NCI-H2227 (cell line): ENCODE measurements around the gene CD300C.
A peak's percentile ranks its signal among the peaks of the same experiment; 100 is the strongest.
"Not testable (repeated sequence)": the region's sequence is repeated elsewhere in the genome, so short reads cannot be mapped to it uniquely, and the experiment has no call there.

Experiments used
- DNase-seq: peaks from one replicate; lab custom pipeline; 2025; ENCODE audit not compliant: unreplicated experiment; lab: John Stamatoyannopoulos, UW

CD300C gene

DNA sequence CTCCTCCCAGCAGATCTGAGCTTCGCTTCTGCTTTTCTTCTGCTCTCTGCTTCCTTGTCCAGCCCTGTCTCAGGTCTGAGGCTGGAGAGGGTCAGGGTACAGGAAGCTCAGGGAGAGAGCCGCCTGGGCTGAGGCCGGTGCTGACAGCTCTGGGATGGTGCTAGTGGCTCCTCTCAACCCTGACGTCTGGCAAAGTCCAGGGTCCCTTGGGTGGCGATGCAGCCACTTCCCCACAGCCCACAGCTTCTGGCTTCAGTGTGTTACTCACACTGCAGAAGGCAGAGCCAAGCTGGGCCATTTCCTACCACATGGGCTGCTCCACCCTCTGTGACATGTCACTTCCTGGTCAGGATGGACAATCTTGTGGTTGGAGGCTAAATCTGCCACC, at the start of gene CD300C:
CD300C (minus strand) TSS at position 273 of the 388 bp plus-strand sequence. CDS start 333 bp downstream, outside the sequence.
- DNase-seq = no peak

DNA sequence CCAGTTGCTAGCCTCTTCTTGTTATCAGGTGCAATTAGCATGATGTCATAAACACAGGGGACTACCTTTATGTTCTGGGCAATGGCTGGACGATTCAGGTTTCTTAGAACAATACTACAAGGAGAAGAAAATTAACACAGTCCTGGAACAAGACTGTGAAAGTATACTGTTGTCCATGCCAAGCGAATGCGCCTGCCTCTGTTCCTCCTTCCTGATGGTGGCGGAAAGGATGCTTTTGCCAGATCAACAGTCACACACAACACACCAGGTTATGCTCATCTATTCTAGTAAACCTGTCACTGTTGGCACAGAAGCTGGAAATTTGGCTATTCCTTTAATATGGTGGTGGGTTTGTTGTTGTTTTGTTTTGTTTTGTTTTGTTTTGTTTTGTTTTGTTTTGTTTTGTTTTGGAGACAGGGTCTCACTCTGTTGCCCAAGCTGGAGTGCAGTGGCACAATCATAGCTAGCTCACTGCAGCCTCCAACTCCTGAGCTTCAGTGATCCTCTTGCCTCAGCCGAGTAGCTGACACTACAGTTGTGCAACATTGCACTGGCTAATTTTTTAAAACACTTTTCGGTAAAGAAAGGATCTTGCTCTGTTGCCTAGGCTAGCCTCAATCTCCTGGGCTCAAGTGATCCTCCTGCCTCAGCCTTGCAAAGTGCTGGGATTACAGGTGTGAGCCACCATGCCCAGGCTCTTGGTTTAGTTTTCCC, 49.3 kb upstream of the CD300C start:
- DNase-seq = no peak

DNA sequence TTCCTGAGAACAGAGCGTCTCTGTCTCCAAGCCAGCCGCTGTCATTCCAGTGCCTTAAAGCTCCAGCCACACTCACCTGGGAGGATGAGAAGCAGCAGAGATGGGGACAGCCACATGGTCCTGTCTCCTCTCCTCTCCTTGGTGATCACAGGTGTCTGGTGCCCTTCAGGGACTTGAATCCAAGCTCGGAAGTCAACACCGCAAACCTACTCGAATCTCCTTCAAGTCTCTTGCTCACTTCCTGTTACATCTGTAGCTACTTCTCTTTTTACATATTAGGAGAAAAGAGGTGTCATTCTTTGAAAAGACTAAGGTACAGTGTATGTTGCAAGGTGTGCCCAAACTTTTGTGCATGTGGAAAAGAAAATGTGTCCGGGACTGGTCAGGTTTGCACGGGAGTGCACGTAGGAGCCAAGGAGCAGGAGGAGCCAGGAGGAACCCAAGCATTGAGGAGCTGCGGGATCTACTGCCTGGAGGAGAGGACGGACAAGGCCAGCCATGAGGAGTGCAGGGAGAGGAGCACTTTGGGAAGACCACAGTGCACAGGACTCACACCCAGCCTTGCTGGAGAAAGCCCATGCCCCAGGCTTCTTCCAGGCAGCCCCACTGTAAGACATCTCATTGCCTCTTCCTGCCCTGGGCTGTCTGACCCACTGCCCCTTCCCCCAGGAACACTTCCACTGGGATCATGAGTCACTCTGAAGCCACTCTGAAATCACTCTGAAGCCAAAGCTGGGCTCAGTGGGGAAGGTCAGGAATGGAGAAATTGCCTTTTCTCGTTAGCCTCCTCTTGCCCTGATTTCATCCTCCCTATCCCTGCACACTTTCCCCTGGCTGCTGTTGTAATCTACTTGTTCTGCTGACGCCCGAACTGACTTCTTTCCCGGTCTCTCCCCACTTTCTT, 46.4 kb upstream of the CD300C start, which contains the start of gene CD300LD:
CD300LD (minus strand) TSS at position 197 of the 904 bp plus-strand sequence; CDS start at position 116, 81 bp downstream.
- no peak for DNase-seq

DNA sequence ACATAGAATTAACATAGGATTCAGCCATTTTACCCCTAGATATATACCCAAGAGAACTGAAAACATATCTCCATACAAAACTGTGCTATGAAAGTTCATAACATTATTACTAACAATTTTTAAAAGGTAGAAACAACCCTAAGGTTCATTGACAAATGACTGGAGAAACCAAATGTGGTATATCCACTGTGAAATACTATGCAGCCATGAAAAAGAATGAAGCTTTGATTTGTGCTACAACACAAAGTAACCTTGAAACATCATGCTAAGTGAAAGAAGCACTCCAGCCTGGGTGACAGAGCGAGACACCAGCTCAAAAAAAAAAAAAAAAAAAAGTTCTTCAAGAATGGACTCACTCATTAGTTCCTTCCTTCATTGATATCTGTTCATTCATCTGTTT, 45.6 kb upstream of the CD300C start:
- DNase-seq = no peak

DNA sequence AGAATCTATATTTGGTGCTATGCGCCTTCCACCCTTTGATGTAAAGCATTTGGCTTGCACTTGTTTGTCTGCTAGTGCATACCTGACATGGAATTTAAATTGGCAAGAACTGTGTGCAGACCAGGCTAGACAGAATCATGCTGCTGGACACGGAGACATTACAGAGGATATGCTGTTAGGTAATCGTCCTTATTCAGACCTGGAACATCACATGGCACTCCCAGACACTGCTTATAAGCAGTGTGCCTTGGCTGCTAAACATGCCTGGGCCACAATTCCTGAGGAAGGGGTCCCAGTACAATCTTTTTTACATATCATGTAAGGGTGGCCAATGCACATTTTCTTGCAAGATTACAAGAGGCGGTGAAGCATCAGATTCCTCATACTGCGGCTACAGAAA, 39.8 kb upstream of the CD300C start:
- no peak for DNase-seq

DNA sequence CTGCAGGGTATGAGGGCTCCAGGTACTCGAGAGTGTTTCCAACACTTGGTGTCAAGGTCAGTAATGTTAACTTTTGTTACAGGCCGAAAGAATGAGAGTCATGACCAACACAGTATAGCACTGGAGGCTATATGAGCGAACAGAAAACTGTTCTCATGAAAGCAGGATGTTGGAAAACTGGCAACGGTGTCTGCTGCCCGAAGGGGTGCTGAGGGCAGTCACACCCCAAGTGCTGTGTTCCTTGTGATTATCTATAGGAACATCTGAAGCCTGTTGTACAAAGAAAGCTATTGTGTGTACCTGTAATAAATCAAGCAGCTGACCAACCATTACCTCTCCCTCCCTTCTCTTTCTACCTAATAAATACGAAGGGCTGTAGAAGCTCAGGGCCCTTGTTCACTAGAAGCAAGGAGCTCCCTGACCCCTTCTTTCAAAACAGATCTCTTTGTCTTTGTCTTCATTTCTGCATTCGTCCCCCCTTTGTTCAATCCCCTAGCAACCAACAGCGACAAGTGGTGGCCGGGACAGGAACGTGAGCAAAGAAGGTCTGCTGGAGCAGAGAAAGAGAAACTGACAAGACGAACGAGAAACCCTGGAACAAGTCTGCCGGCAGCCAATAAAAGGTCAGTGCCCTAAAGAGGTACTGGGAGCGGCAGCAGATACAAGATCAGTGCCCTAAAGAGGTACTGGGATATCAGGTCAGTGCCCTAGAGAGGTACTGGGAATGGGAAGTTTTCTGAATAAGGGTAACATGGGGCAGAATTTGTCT, 38.6 kb upstream of the CD300C start:
- DNase-seq = no peak

DNA sequence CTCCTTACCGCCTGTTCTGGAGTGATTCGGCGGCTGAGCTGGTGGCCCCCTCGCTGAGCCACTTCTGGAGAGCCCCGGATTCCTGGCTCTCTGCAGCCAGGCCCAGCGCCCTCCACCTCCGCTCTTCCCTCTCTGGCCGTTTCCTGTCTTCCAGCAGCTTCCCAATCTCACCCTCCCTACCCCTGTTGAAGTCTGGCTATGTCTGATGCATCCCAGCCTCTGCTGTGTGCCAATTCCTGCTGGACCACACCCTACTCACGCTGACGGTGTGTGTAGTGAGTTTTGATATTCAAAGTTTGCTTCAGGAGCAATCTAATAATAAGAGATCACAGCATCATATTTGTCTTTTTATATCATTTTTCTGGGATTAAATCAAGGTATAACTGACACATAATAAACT, 36.7 kb upstream of the CD300C start:
- no peak for DNase-seq

DNA sequence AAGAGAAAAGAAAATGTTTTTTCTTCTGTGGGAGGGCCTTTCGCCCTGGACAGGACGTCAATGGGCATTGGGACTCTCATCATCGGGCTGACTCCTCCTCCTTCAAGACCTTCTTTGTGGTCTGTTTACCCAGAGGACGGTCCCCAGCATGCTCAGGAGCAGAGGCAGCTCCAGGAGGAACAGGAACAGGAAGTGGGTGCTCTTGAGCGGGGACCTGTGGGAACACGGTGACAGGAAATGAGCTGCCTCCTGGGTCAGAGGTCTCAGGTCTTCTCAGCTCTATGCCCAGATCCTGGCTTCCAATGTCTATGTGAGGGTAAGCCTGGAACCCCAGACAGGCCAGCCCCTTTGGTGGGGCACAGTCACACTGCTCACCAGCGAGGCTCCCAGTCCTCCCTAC, 34.0 kb upstream of the CD300C start:
- DNase-seq = no peak

DNA sequence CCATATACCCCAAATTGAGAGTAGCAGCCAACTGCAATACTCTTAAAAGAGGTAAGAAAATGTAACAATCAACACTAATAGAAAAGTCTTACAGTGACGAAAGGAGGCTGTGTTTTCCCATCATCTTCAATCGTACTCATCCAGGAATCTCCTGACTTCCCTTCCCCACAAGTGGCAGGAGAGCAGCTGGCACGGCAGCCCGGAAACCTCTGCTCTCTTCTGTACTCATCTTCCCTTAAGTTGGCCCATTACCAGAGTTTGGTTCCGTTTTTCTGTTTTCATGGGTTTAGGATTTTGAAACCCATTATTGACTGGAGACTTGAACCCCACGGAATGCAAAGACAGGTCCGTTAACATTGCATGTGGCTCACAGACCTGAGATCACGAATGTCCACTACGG, 33.1 kb upstream of the CD300C start:
- DNase-seq = no peak

DNA sequence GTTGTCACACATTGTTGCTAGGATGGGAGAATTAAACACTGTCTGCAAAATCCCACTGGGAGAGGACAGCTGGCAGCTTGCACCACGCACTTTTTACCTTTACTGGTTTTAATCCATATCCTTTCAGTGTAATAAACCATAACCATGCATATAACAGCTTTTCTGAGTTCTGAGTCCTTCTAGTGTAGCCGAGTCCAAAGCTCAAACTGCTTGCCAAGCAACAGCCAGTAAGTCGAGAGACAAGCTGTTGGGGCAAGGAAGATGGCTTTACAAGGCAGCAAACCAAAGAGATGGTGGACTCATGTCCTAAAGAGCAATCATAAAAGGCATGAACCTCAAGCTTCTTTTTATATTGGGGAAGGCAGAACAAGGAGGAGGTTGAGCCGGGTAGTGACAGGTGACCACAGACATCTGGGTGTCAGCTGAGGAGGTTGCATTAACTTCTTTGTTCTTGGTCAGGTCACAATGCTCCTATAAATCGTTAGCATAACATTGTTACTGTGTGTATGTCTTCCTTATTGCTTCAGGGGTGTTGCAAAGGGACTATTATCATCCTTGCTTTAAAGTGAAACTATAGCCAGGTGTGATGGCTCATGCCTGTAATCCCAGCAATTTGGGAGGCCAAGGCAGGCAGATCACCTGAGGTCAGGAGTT, 28.7 kb upstream of the CD300C start:
- no peak for DNase-seq

DNA sequence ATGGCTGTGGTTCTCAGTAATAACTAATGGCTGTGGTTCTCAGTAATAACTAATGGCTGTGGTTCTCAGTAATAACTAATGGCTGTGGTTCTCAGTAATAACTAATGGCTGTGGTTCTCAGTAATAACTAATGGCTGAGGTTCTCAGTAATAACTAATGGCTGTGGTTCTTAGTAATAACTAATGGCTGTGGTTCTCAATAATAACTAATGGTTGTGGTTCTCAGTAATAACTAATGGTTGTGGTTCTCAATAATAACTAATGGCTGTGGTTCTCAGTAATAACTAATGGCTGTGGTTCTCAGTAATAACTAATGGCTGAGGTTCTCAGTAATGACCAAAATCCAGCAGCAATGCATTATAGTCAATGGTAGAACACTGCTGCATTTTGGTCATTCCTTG, 27.7 kb upstream of the CD300C start:
- not testable (repeated sequence) for DNase-seq

DNA sequence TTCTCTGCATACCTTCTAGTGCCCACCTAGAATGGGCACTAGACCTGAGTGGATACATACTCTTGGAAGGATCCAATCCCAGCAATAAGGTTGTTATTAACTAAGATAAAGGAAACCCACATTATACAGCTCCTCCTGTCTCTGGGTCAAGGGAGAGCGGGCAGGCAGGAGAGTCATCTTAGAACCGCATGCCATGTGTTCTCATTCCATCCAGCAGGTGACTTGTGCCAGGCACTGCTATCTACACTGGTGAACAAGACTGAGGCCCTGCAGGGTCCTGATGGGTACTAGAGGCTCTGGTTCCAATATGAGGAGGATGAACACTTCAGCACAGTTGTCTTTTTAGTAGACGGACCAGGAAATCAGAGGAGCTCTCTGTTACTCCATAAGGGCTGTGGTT, 27.3 kb upstream of the CD300C start:
- DNase-seq = no peak

DNA sequence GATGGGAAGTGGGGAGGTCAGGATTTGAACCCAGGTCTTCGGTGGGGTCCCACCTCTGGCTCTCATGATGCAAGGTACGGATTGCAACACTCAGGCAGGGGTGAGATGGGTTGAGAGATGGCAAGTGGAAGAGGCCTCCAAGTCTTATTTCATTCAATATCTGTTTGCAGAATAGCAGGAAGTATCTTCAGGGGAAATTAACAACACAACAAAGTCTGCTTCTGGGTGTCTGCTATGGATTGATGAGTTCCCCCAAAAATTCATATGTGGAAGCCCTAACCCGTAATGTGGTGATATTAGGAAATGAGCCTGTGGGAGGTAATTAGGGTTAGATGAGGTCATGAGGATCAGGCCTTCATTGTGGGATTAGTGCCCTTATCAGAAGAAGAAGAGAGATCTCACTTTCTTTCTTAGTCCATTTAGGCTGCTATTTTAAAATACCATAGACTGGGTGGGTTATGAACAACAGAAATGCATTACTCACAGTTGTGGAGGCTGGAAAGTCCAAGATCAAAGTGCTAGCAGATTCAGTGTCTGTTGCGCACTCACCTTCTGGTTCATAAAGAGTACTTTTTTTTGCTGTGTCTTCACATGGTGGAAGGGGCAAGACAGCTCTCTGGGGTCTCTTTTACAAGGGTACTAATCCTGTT, 25.8 kb upstream of the CD300C start:
- no peak for DNase-seq

DNA sequence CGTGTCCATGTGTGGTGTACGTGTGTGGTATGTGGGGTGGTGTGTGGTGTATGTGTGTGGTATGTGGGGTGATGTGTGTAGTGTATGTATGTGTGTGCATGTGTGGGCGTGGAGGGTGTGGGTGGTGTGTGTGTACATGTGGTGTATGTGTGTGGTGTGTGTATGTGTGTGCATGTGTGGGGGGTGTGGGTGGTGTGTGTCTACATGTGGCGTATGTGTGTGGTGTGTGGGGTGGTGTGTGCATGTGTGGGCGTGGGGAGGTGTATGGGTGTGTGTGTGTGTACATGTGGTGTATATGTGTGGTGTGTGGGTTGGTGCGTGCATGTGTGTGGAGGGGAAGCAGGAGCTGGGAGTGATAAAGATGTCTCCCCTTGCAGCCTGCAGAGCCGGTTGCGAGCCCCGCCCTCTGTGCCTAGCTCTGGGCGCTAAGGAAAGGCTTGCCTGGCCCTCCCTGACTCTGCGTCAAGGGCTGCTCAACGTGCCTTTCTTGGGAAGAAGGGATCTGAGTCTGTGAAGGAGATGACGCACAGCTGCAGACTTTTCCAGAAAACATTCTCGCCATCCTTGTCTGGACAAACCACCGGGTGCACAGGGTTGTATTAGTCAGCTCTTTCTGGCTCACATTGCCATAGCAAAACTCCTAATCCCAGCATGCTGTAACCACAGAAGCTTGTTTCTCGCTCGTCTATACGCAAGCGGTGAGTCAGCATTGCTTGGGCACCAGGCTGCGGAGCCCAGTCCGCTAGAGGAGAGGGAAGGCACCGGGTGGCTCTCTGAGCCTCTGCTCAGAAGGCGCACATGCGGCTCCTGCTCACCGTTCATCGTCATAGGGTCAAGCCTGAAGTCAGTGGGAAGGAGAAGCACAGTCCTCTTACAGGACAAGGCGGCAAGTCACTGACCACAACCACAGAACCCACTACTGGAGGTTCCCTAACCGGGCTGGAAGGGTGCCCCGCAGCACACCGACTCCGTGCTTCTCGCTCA, 23.4 kb upstream of the CD300C start:
- DNase-seq = peak; percentile 9

DNA sequence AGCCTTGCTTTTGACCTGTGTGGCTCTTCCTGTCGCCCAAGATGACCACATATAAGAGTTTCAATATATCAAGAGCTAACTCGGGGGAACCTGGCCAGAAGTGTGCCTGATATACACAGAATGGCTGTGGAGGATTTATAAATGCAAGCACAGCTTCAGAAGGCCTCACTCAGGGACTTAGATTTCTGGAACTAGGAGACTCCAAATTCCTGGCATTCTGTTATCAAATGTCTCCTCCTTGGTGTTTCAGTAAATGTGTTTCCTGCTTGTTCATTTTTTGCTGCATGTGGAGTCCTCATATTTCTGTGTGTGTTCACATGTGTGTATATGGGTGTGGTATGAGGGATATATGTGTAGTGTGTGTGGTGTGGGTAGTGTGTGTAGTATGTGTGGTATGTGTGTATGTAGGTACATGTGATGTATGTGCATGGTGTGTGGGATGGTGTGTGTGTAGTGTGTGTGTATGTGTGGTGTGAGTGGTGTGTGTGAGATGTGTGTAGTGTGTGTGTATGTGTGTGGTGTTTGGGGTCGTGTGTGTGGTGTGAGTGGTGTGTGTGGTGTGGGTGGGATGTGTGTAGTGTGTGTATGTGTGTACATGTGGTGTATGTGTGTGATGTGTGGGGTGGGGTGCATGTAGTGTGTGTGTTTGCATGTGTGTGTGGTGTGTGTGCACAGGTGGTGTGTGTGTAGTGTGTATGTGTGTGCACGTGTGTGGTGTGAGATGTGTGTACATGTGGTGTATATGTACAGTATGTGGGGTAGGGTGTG, 22.4 kb upstream of the CD300C start:
- no peak for DNase-seq

DNA sequence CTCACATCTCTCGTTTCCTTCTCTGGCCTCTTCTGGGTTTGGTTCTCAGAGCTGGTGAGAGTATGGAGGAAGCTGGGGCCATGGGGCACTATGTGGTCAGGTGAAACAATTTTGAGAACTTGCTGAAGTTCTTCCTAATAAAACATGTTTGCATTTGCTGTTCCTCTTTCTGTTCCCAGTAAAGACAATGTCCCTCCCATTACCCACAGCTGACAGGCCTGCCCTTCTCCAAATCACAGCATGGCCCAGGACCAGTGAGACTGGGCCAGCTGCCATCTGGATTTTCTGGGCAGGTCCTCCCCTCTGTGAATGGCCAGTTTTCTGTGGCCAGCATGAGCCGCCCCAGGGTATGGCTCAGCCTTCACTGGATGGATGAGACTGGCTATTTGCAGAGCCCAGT, 21.5 kb upstream of the CD300C start, which contains the start of gene CD300H:
CD300H (minus strand) TSS at position 113 of the 400 bp plus-strand sequence.
- no peak for DNase-seq

DNA sequence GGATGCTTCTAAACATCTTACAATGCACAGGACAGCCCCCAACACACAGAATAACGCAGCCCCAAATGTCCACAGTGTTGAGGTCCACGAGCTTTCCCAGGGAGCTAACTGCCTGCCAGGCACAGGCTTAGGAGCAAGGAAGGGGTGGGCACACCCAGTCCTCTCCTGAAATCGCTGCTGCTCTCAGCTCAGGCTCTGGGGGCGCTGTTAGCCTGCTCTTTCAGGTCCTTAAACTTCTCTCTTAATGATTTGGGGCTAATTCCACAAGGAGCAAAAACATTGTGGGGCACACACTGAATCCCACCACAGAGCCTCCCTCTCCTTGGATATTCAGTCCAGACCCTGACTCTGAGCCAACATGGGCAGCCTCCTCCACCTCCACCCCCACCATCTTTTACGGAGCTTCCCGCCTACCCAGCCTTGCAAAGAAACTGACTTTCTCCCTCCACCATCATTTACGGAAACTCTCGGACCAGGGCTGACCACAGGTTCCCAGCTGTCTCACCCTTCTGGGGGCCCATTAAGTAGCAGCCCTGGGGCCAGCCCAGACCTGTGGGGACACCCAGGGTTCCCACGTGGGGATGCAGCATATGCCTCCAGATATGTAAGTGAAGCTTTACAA, 20.3 kb upstream of the CD300C start:
- DNase-seq = no peak

DNA sequence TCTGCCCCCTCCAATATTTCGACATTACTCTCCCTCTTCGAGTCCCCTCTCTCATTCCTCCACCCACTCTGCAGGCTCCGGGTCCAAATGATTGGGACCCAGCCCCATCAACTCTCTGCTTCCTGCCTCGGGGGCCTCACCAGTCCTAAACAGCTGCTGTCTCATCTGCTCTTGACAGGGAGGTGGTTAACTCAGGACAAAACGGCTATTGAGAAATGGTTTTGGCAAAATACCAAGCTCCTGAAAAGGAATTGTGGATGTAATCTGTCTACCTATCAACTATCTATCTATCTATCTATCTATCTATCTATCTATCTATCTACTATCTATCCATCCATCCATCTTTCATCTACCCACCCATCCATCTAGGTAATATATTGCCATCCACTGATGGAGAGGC, 19.2 kb upstream of the CD300C start:
- DNase-seq = no peak
